DND-41 (cell line): Measurements from ENCODE around the gene CLEC14A.

Source experiments
- ATAC-seq: fragments of 200-7000 bp; cut with Tn5 transposase; 3 replicates; pipeline ENCODE4 v1.9.1; 2021; ENCODE audit warnings: low read depth; ENCODE audit not compliant: insufficient read depth
- DNase-seq: peaks from one replicate; pipeline ENCODE4 v3.0.0-alpha.2; 2020
- H2AFZ ChIP-seq: 2 replicates; pipeline ENCODE4 v1.6.0; 2012; ENCODE audit warnings: low read depth, low read length
- H3K27ac ChIP-seq: 2 replicates; pipeline ENCODE4 v1.5.1; 2012; ENCODE audit warnings: low read length, inconsistent platforms
- H3K27me3 ChIP-seq: fragments of 200-600 bp; sonication (generic); 2 replicates; pipeline ENCODE4 v1.6.0; 2012; ENCODE audit warnings: low read length, mild to moderate bottlenecking, inconsistent platforms; ENCODE audit not compliant: insufficient read depth, poor library complexity
- H3K36me3 ChIP-seq: 2 replicates; pipeline ENCODE4 v1.5.1; 2012; ENCODE audit warnings: low read length, inconsistent platforms; ENCODE audit not compliant: insufficient read depth
- H3K4me1 ChIP-seq: 2 replicates; pipeline ENCODE4 v1.5.1; 2012; ENCODE audit warnings: mild to moderate bottlenecking, low read length; ENCODE audit not compliant: insufficient read depth
- H3K4me2 ChIP-seq: 2 replicates; pipeline ENCODE4 v1.6.0; 2012; ENCODE audit warnings: mild to moderate bottlenecking, moderate library complexity, low read length, inconsistent platforms; ENCODE audit not compliant: insufficient read depth
- H3K4me3 ChIP-seq, 2 experiments: fragments of 200-600 bp in 1 of 2; shearing (Covaris generic) in 1 of 2; 2 replicates each; pipeline ENCODE4 v1.5.1; 2012 to 2016; ENCODE audit warnings: inconsistent platforms in 2 of 2, low read length in 2 of 2, mild to moderate bottlenecking in 2 of 2, low read depth in 1 of 2, moderate library complexity in 1 of 2
- H3K79me2 ChIP-seq: 2 replicates; pipeline ENCODE4 v1.6.0; 2012; ENCODE audit warnings: low read length, inconsistent platforms; ENCODE audit not compliant: insufficient read depth
- H3K9ac ChIP-seq: 2 replicates; pipeline ENCODE4 v1.6.0; 2012; ENCODE audit warnings: low read depth, mild to moderate bottlenecking, inconsistent platforms, low read length, moderate library complexity
- H3K9me3 ChIP-seq: 2 replicates; pipeline ENCODE4 v1.5.1; 2012; ENCODE audit warnings: low read length, moderate library complexity, mild to moderate bottlenecking, inconsistent platforms; ENCODE audit not compliant: insufficient read depth, severe bottlenecking
- H4K20me1 ChIP-seq: 2 replicates; pipeline ENCODE4 v1.6.0; 2012; ENCODE audit warnings: low read length; ENCODE audit not compliant: insufficient read depth
- CTCF ChIP-seq: IDR thresholded peaks from 2 replicates; pipeline ENCODE4 v1.5.1; 2012; ENCODE audit warnings: borderline replicate concordance, low read length, moderate library complexity, mild to moderate bottlenecking; ENCODE audit not compliant: poor library complexity, severe bottlenecking; ENCODE audit errors: extremely low read depth
- EZH2 ChIP-seq: IDR thresholded peaks from 3 replicates; pipeline ENCODE4 v1.6.1; 2012; ENCODE audit warnings: borderline replicate concordance, low read depth, mild to moderate bottlenecking, moderate library complexity, low read length, inconsistent platforms; ENCODE audit not compliant: severe bottlenecking

CLEC14A gene

GRCh38 chr14:38297681-38298080 lies 41.8 kb upstream of the CLEC14A start:
- H3K9ac ChIP-seq: no peak overlapping the region
- H3K4me1 ChIP-seq: no peaks in the 10 kb centered on the region
- TF ChIP-seq EZH2 (no peak), CTCF (no peak)
- H3K4me2 ChIP-seq: no peak overlapping the region
- no peaks in the 10 kb centered on the region for H3K9me3 ChIP-seq
- H3K27ac ChIP-seq: no peak overlapping the region
- H2AFZ ChIP-seq: no peak overlapping the region
- no peaks in the 10 kb centered on the region for H4K20me1 ChIP-seq
- H3K4me3 ChIP-seq: no peak overlapping the region
- H3K27me3 ChIP-seq: no peaks in the 10 kb centered on the region
- ATAC-seq: no peak
- H3K79me2 ChIP-seq: no peaks in the 10 kb centered on the region
- no peak for DNase-seq
- no peaks in the 10 kb centered on the region for H3K36me3 ChIP-seq

GRCh38 chr14:38291681-38292467 lies 36.0 kb upstream of the CLEC14A start:
- no peak overlapping the region for H3K27ac ChIP-seq

GRCh38 chr14:38290601-38291188 lies 34.8 kb upstream of the CLEC14A start:
- Histone ChIP-seq H3K4me1 (no peaks in the 10 kb centered on the region), H3K36me3 (no peaks in the 10 kb centered on the region), H3K9me3 (no peaks in the 10 kb centered on the region), H3K79me2 (no peaks in the 10 kb centered on the region), H3K4me3 (no peak overlapping the region), H3K4me2 (no peak overlapping the region), H4K20me1 (no peaks in the 10 kb centered on the region), H3K9ac (no peak overlapping the region), H3K27me3 (no peaks in the 10 kb centered on the region), H3K27ac (no peak overlapping the region), H2AFZ (no peak overlapping the region)
- TF ChIP-seq EZH2 (no peak), CTCF (no peak)
- DNase-seq: no peak
- ATAC-seq: no peak

More at GRCh38 chr14:38291681-38292467, 36.0 kb upstream of the CLEC14A start:
- Histone ChIP-seq H3K36me3 (no peaks in the 10 kb centered on the region), H3K4me1 (no peaks in the 10 kb centered on the region), H3K27me3 (no peaks in the 10 kb centered on the region), H4K20me1 (no peaks in the 10 kb centered on the region), H3K9ac (no peak overlapping the region), H3K4me3 (no peak overlapping the region), H3K9me3 (no peaks in the 10 kb centered on the region), H3K4me2 (no peak overlapping the region), H2AFZ (no peak overlapping the region), H3K79me2 (no peaks in the 10 kb centered on the region)
- ATAC-seq: no peak
- TF ChIP-seq CTCF (no peak), EZH2 (no peak)
- no peak for DNase-seq
